Muscle layer of duodenum (tissue), 2 donors: Measurements from ENCODE around the gene MTUS2.
"Not testable (repeated sequence)": the region's sequence is repeated elsewhere in the genome, so short reads cannot be mapped to it uniquely, and the experiment has no call there.

Experiments used
- H3K27ac ChIP-seq: one replicate; pipeline ENCODE4 v1.7.0; 2013; ENCODE audit warnings: mild to moderate bottlenecking, low read length
- H3K27me3 ChIP-seq: one replicate; pipeline ENCODE4 v1.7.0; 2013; ENCODE audit warnings: low read depth, mild to moderate bottlenecking, control low read depth, low read length
- H3K36me3 ChIP-seq, 2 donors: one replicate each; pipeline ENCODE4 v1.7.0; 2013; ENCODE audit warnings: low read length in 2 of 2, control low read depth in 1 of 2, mild to moderate bottlenecking in 1 of 2; ENCODE audit not compliant: insufficient read depth in 2 of 2, control insufficient read depth in 1 of 2
- H3K4me1 ChIP-seq, 2 donors: one replicate each; pipeline ENCODE4 v1.7.0; 2013; ENCODE audit warnings: low read length in 2 of 2, mild to moderate bottlenecking in 2 of 2, control low read depth in 1 of 2, moderate library complexity in 1 of 2; ENCODE audit not compliant: insufficient read depth in 2 of 2, control insufficient read depth in 1 of 2
- H3K4me3 ChIP-seq, 2 donors: one replicate each; pipeline ENCODE4 v1.7.0; 2013; ENCODE audit warnings: low read length in 2 of 2, low read depth in 1 of 2, mild to moderate bottlenecking in 1 of 2
- H3K9me3 ChIP-seq, 2 donors: one replicate each; pipeline ENCODE4 v1.7.0; 2013; ENCODE audit warnings: low read length in 2 of 2, control low read depth in 1 of 2, mild to moderate bottlenecking in 1 of 2; ENCODE audit not compliant: control insufficient read depth in 1 of 2
- donor health status: healthy.

The MTUS2 gene

GRCh38 chr13:28958441-28958840, 138.3 kb downstream of the MTUS2 start:
- Histone ChIP-seq H3K4me3 (no peak overlapping the region), H3K36me3 (no peaks in the 10 kb centered on the region), H3K27me3 (no peaks in the 10 kb centered on the region), H3K27ac (no peak overlapping the region), H3K9me3 (no peaks in the 10 kb centered on the region), H3K4me1 (no peaks in the 10 kb centered on the region)

GRCh38 chr13:28964052-28964451, 143.9 kb downstream of the MTUS2 start:
- no peaks in the 10 kb centered on the region for H3K27me3 ChIP-seq
- H3K27ac ChIP-seq = no peak overlapping the region

GRCh38 chr13:28964803-28965202, 144.7 kb downstream of the MTUS2 start:
- H3K27me3 ChIP-seq = no peaks in the 10 kb centered on the region
- H3K4me3 ChIP-seq = no peak overlapping the region
- H3K27ac ChIP-seq = no peak overlapping the region
- no peaks in the 10 kb centered on the region for H3K36me3 ChIP-seq
- H3K4me1 ChIP-seq = no peaks in the 10 kb centered on the region
- no peaks in the 10 kb centered on the region for H3K9me3 ChIP-seq

More at GRCh38 chr13:28964052-28964451, 143.9 kb downstream of the MTUS2 start:
- Histone ChIP-seq H3K36me3 (no peaks in the 10 kb centered on the region), H3K9me3 (no peaks in the 10 kb centered on the region), H3K4me3 (no peak overlapping the region), H3K4me1 (no peaks in the 10 kb centered on the region)

DNA sequence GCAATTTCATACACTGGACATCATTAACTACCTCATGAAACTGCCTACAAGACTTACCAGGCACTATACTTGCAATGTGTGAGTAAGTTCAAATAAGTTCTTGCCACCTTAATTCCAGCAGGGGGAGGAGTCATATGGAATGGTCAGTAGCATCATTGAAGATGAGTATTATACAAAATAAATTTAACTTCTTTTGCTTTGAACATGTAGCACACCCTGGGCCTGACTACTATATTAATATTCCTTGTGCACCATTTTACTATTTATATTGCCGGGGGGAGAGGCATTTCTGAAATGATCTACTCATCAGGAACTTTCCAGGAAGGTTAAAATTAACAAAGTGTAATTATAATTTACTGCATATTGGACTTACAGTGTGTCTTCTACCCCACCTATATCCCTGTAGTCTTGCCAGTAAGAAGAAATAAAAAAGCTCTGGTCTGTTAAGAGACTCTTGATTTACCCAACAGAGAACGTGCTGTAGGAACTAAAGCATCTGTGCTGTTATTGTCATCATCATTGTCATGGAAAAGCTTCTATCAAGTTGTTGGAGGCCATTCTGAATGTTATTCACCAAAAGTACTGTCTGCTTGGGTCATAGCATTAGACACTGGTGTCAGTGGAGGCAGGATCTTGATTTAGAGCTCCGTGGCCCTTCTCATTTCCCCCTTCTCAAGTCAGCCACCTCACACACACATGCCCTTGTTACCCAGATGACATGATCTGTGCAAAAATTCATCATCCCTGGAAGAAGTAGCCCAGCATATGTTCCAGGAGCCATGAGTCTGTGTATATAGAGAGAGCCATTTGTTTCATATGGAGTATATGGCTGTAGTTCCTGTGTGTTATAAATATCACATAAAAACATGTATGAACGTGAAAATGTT, 147.1 kb downstream of the MTUS2 start:
- no peaks in the 10 kb centered on the region for H3K36me3 ChIP-seq

GRCh38 chr13:28976195-28976594, 156.1 kb downstream of the MTUS2 start:
- no peak overlapping the region for H3K4me3 ChIP-seq
- no peaks in the 10 kb centered on the region for H3K9me3 ChIP-seq
- no peak overlapping the region for H3K27ac ChIP-seq
- no peaks in the 10 kb centered on the region for H3K27me3 ChIP-seq
- no peaks in the 10 kb centered on the region for H3K36me3 ChIP-seq
- H3K4me1 ChIP-seq = no peaks in the 10 kb centered on the region

More for the DNA sequence above, 147.1 kb downstream of the MTUS2 start:
- H3K27ac ChIP-seq = no peak overlapping the region
- H3K4me1 ChIP-seq = no peaks in the 10 kb centered on the region
- H3K9me3 ChIP-seq = no peaks in the 10 kb centered on the region
- no peaks in the 10 kb centered on the region for H3K27me3 ChIP-seq
- H3K4me3 ChIP-seq = no peak overlapping the region

- H3K27me3 ChIP-seq = no peaks in the 10 kb centered on the region
- no peak overlapping the region for H3K27ac ChIP-seq
- H3K9me3 ChIP-seq = no peaks in the 10 kb centered on the region
- no peaks in the 10 kb centered on the region for H3K4me1 ChIP-seq
- H3K4me3 ChIP-seq = no peak overlapping the region
- no peaks in the 10 kb centered on the region for H3K36me3 ChIP-seq
Observed at GRCh38 chr13:28976636-28977035, 156.5 kb downstream of the MTUS2 start.

- Histone ChIP-seq H3K36me3 (no peaks in the 10 kb centered on the region), H3K4me1 (no peaks in the 10 kb centered on the region), H3K9me3 (no peaks in the 10 kb centered on the region), H3K27me3 (no peaks in the 10 kb centered on the region), H3K4me3 (no peak overlapping the region), H3K27ac (no peak overlapping the region)
Observed at GRCh38 chr13:28978574-28978973, 158.4 kb downstream of the MTUS2 start.

- Histone ChIP-seq H3K27me3 (no peaks in the 10 kb centered on the region), H3K4me1 (no peaks in the 10 kb centered on the region), H3K4me3 (no peak overlapping the region), H3K36me3 (no peaks in the 10 kb centered on the region), H3K27ac (no peak overlapping the region), H3K9me3 (no peaks in the 10 kb centered on the region)
Observed at GRCh38 chr13:28981530-28981929, 161.4 kb downstream of the MTUS2 start.

- H3K27ac ChIP-seq = no peak overlapping the region
Observed at GRCh38 chr13:28983641-28984040, 163.5 kb downstream of the MTUS2 start.

DNA sequence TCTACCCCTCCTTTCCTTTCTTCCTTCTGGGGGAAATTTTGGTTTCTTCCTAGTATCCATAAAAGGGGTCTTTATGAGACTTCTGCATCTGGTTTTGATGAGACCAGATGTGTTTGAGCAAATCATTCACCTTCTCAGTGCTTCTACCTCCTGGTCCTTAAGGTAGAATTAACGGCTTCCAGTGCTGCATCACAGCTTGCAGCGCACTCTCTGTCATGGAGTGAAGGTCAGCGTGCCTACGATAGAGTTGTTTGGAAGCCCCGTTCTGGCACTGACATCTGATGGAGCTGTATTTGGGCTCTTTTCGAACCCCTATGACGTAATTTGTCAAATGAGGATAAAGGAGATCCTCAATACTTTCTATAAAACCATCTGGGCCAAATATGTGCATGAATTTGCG, 164.2 kb downstream of the MTUS2 start:
- Histone ChIP-seq H3K36me3 (no peaks in the 10 kb centered on the region), H3K4me1 (no peaks in the 10 kb centered on the region), H3K27ac (no peak overlapping the region), H3K4me3 (no peak overlapping the region), H3K27me3 (no peaks in the 10 kb centered on the region), H3K9me3 (no peaks in the 10 kb centered on the region)

More at GRCh38 chr13:28983641-28984040, 163.5 kb downstream of the MTUS2 start:
- H3K9me3 ChIP-seq = no peaks in the 10 kb centered on the region
- H3K36me3 ChIP-seq = no peaks in the 10 kb centered on the region
- no peak overlapping the region for H3K4me3 ChIP-seq
- H3K27me3 ChIP-seq = no peaks in the 10 kb centered on the region
- no peaks in the 10 kb centered on the region for H3K4me1 ChIP-seq

- Histone ChIP-seq H3K9me3 (no peaks in the 10 kb centered on the region), H3K27ac (no peak overlapping the region), H3K27me3 (no peaks in the 10 kb centered on the region), H3K4me1 (no peaks in the 10 kb centered on the region), H3K36me3 (no peaks in the 10 kb centered on the region), H3K4me3 (no peak overlapping the region)
Observed at GRCh38 chr13:28984825-28985224, 164.7 kb downstream of the MTUS2 start.

GRCh38 chr13:28990378-28990777, 170.2 kb downstream of the MTUS2 start:
- H3K4me1 ChIP-seq, H3K27me3 ChIP-seq, H3K4me3 ChIP-seq, H3K9me3 ChIP-seq, H3K36me3 ChIP-seq, H3K27ac ChIP-seq: not testable (repeated sequence)
